H1 (cell line): ENCODE results near the gene BORCS6. TPM values are rescaled to one million over a fixed set of nuclear protein-coding genes. Genes with fewer than 3 reads are reported as not detected.

Source experiments
- ASH2L ChIP-seq: fragments of 200-600, 300-600 bp; sonication (generic); IDR thresholded peaks from one replicate; pipeline ENCODE4 v1.7.1; 2017; ENCODE audit warnings: low read length
- CEBPB ChIP-seq: IDR thresholded peaks from 2 replicates; pipeline ENCODE4 v1.6.1; 2012; ENCODE audit warnings: low read depth, low read length
- CHD1 ChIP-seq: IDR thresholded peaks from 2 replicates; pipeline ENCODE4 v1.6.1; 2012; ENCODE audit warnings: low read depth, low read length, improper control_type of control experiment
- CREB1 ChIP-seq: IDR thresholded peaks from 2 replicates; pipeline ENCODE4 v1.6.1; 2012; ENCODE audit warnings: inconsistent platforms
- GABPA ChIP-seq: IDR thresholded peaks from 2 replicates; pipeline ENCODE4 v1.6.1; 2011; ENCODE audit warnings: mild to moderate bottlenecking, low read length, moderate library complexity, borderline replicate concordance; ENCODE audit not compliant: insufficient read depth
- JUND ChIP-seq: IDR thresholded peaks from 2 replicates; pipeline ENCODE4 v1.6.1; 2011; ENCODE audit warnings: mild to moderate bottlenecking, improper control_type of control experiment, low read length
- KDM4A ChIP-seq: IDR thresholded peaks from one replicate; pipeline ENCODE4 v1.7.1; 2012; ENCODE audit warnings: low read depth, mild to moderate bottlenecking, moderate library complexity, low read length, inconsistent platforms; ENCODE audit not compliant: severe bottlenecking
- NRF1 ChIP-seq: IDR thresholded peaks from 2 replicates; pipeline ENCODE4 v1.6.1; 2011; ENCODE audit warnings: mild to moderate bottlenecking, low read depth, low read length, improper control_type of control experiment
- POLR2A ChIP-seq, 2 experiments: IDR thresholded peaks; 1 replicate in 1 of 2; 2 replicates in 1 of 2; pipeline ENCODE4 v1.6.1; 2011; ENCODE audit warnings: low read depth in 2 of 2, low read length in 2 of 2, mild to moderate bottlenecking in 2 of 2; ENCODE audit errors: control extremely low read depth in 1 of 2
- POLR2AphosphoS5 ChIP-seq: IDR thresholded peaks from 2 replicates; pipeline ENCODE4 v1.6.1; 2011; ENCODE audit warnings: low read depth, low read length
- RBBP5 ChIP-seq: IDR thresholded peaks from 2 replicates; pipeline ENCODE4 v1.7.1; 2012; ENCODE audit warnings: low read depth, mild to moderate bottlenecking, inconsistent platforms, low read length, moderate library complexity, borderline replicate concordance
- RXRA ChIP-seq: IDR thresholded peaks from 2 replicates; pipeline ENCODE4 v1.6.1; 2011; ENCODE audit warnings: low read depth, mild to moderate bottlenecking, low read length, moderate library complexity; ENCODE audit not compliant: insufficient read depth
- SIN3A ChIP-seq, 2 experiments: IDR thresholded peaks in 1 of 2; conservative IDR thresholded peaks in 1 of 2; 2 replicates each; pipeline ENCODE4 v1.6.1; 2011 to 2012; ENCODE audit warnings: low read length in 2 of 2, improper control_type of control experiment in 1 of 2, low read depth in 1 of 2, mild to moderate bottlenecking in 1 of 2
- SIRT6 ChIP-seq: IDR thresholded peaks from one replicate; pipeline ENCODE4 v1.7.1; 2012; ENCODE audit warnings: low read length, inconsistent platforms
- SP2 ChIP-seq: IDR thresholded peaks from 2 replicates; pipeline ENCODE4 v1.6.1; 2012; ENCODE audit warnings: mild to moderate bottlenecking, low read length, inconsistent platforms
- TAF1 ChIP-seq: IDR thresholded peaks from 2 replicates; pipeline ENCODE4 v1.6.1; 2011; ENCODE audit warnings: mild to moderate bottlenecking, low read depth, low read length
- TBP ChIP-seq: IDR thresholded peaks from 2 replicates; pipeline ENCODE4 v1.6.1; 2011; ENCODE audit warnings: low read depth, low read length, improper control_type of control experiment
- YY1 ChIP-seq: IDR thresholded peaks from 2 replicates; pipeline ENCODE4 v1.6.1; 2011; ENCODE audit warnings: low read depth, mild to moderate bottlenecking, low read length
- ZNF274 ChIP-seq: IDR thresholded peaks from 2 replicates; pipeline ENCODE4 v1.7.0; 2012; ENCODE audit warnings: low read length, borderline replicate concordance; ENCODE audit errors: extremely low read depth
- polyA plus RNA-seq, 7 experiments: library from polyadenylated mRNA; depleted of rRNA in 3 of 7; stranded (reverse) in 5 of 7; unstranded in 2 of 7; fragments of >200 nt in 5 of 7; fragments of 200-250 nt in 2 of 7; gene quantifications; 1 replicate in 5 of 7; 2 replicates in 1 of 7; 4 replicates in 1 of 7; pipeline versions ENCODE4 v1.2.1 to v1.2.3, GENCODE V29; 2011 to 2013; ENCODE audit warnings: missing spikeins in 2 of 7, mixed read lengths in 2 of 7
- total RNA-seq: library from RNA; stranded (reverse); fragmentation: NEBNext Ultra II Directional; extraction: Animal tissue kit (Norgen Biotek cat#: 25700); gene quantifications from 2 replicates; pipeline ENCODE4 v1.2.1, GENCODE V29; 2021
- TF ChIP-seq, protein P1 (sequence below): IDR thresholded peaks from 2 replicates; pipeline ENCODE4 v1.6.1; 2011; ENCODE audit warnings: low read depth, mild to moderate bottlenecking, low read length; ENCODE audit not compliant: insufficient read depth

BORCS6 gene
- total and polyA plus RNA-seq, 2 of the 8 experiments (the other 6 are each of a cell fraction or from before 2014, with no cell fraction given): 3.3 to 3.6 TPM

DNA sequence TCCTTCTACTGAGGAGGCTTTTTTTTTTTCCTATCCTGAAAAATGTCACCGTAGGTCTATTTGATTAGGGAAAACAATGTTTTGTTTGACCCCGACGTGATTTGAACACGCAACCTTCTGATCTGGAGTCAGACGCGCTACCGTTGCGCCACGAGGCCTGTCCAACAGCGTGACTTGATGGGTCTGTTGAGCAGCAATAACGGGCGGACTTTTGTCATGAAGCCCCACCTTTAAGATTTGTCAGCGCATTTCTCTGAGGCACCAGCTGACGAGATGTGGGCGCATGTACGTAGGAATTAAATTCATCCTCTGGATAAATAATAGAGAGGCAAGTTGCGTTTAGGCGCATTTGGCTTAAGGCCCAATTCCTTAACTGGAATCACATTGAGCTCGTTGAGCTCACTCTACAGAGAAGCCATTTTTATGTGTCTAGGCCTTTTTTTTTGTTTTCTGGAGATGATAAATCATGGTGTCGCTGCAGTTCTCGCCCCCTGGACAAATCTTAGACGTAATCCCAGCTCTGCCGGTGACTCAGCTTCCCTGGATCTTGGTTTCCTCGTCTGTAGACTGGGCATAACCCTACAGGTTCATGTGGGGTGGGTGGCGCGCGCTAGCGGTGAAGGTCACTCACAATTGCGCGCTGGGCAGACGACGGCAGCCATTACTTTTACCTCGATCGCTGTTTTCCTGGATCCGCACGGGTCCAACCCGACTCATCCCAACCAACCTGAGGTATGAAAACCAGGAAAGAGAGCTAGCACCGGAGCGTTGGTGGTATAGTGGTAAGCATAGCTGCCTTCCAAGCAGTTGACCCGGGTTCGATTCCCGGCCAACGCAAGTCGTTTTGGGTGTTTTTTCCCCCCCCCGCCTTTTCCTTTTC is 31.0 kb upstream of the BORCS6 start (continued):
- TF ChIP-seq KDM4A: peak; percentile 26
- TF ChIP-seq SP2: no peak
- TF ChIP-seq SIN3A (conservative IDR thresholded peaks at IDR 0.05 in 1 of 2, IDR thresholded peaks at IDR 0.05 in 1 of 2; ENCODE audit: low read depth in 1 of 2, low read length in 2 of 2): peak; percentile 69 to 93; a peak in 3 of 4 replicates
- TF ChIP-seq NRF1: peak; percentile 40; the same call in 1 of the 2 replicates
- TF ChIP-seq TBP: peak; percentile 99
- peak; percentile 70 for TF ChIP-seq CHD1
- TF ChIP-seq POLR2A (IDR thresholded peaks at IDR 0.05; ENCODE audit: control extremely low read depth in 1 of 2, low read depth in 2 of 2, low read length in 2 of 2): peak in 1 of 2 experiments; percentile 81; a peak in 2 of 3 replicates
- TF ChIP-seq TAF1: peak; percentile 76
- TF ChIP-seq ZNF274: no peak
- TF ChIP-seq, protein P1, sequence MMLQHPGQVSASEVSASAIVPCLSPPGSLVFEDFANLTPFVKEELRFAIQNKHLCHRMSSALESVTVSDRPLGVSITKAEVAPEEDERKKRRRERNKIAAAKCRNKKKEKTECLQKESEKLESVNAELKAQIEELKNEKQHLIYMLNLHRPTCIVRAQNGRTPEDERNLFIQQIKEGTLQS: no peak
- 0 out of 2 replicates have a peak, but pooled peaks have one; percentile 33 for TF ChIP-seq RXRA
- peak; percentile 99 for TF ChIP-seq ASH2L
- TF ChIP-seq CREB1: peak; percentile 74
- TF ChIP-seq YY1: peak; percentile 96
- TF ChIP-seq JUND: peak; percentile 27; the same call in 1 of the 2 replicates
- peak; percentile 53 for TF ChIP-seq POLR2AphosphoS5
- TF ChIP-seq RBBP5: peak; percentile 98
- TF ChIP-seq SIRT6: no peak
- peak; percentile 83 for TF ChIP-seq CEBPB
- no peak for TF ChIP-seq GABPA
